ENCODE measurements around the gene PDE7B.

Gene PDE7B

GRCh38 chr6:135895231-135895911 lies 43.9 kb downstream of the PDE7B start:
- no peak for DNase-seq

- no peak for DNase-seq
Observed at GRCh38 chr6:135897087-135897486, 45.6 kb downstream of the PDE7B start.

- no peak for DNase-seq
Observed at GRCh38 chr6:135901774-135902524, 50.4 kb downstream of the PDE7B start.

GRCh38 chr6:135902756-135903331 lies 51.3 kb downstream of the PDE7B start:
- DNase-seq, result no peak

- DNase-seq, result no peak
Observed at GRCh38 chr6:135904666-135905065, 53.2 kb downstream of the PDE7B start.

- DNase-seq, result no peak
Observed at GRCh38 chr6:135905604-135906300, 54.3 kb downstream of the PDE7B start.

- DNase-seq, result no peak
Observed at GRCh38 chr6:135906542-135906941, 55.0 kb downstream of the PDE7B start.

- no peak for DNase-seq
Observed at GRCh38 chr6:135906972-135907465, 55.5 kb downstream of the PDE7B start.

- DNase-seq, result peak; percentile 28
Observed at GRCh38 chr6:135909737-135910387, 58.4 kb downstream of the PDE7B start.

GRCh38 chr6:135910790-135911618 lies 59.5 kb downstream of the PDE7B start:
- DNase-seq, result no peak

- no peak for DNase-seq
Observed at GRCh38 chr6:135913785-135914184, 62.3 kb downstream of the PDE7B start.

- DNase-seq, result no peak
Observed at GRCh38 chr6:135919026-135919425, 67.5 kb downstream of the PDE7B start.

- no peak for DNase-seq
Observed at GRCh38 chr6:135920689-135921088, 69.2 kb downstream of the PDE7B start.

GRCh38 chr6:135921188-135921587 lies 69.7 kb downstream of the PDE7B start:
- no peak for DNase-seq

- DNase-seq, result peak; percentile 21
Observed at GRCh38 chr6:135922174-135922573, 70.7 kb downstream of the PDE7B start.

GRCh38 chr6:135922746-135923145 lies 71.2 kb downstream of the PDE7B start:
- DNase-seq, result no peak

GRCh38 chr6:135932651-135933050 lies 81.2 kb downstream of the PDE7B start:
- DNase-seq, result no peak

GRCh38 chr6:135935941-135936601 lies 84.6 kb downstream of the PDE7B start:
- DNase-seq, result no peak

GRCh38 chr6:135936606-135937005 lies 85.1 kb downstream of the PDE7B start:
- peak; percentile 8 for DNase-seq

- DNase-seq, result no peak
Observed at GRCh38 chr6:135937106-135937505, 85.6 kb downstream of the PDE7B start.

- DNase-seq, result peak; percentile 42
Observed at GRCh38 chr6:135938576-135939207, 87.2 kb downstream of the PDE7B start.

Measured in NCI-H1694 treated with DMSO at 0.1 percent for 48 hours (cell line).